Measurements from ENCODE around the gene RNU1-3.
"Not testable (repeated sequence)": the region's sequence is repeated elsewhere in the genome, so short reads cannot be mapped to it uniquely, and the experiment has no call there.

Gene RNU1-3

DNA sequence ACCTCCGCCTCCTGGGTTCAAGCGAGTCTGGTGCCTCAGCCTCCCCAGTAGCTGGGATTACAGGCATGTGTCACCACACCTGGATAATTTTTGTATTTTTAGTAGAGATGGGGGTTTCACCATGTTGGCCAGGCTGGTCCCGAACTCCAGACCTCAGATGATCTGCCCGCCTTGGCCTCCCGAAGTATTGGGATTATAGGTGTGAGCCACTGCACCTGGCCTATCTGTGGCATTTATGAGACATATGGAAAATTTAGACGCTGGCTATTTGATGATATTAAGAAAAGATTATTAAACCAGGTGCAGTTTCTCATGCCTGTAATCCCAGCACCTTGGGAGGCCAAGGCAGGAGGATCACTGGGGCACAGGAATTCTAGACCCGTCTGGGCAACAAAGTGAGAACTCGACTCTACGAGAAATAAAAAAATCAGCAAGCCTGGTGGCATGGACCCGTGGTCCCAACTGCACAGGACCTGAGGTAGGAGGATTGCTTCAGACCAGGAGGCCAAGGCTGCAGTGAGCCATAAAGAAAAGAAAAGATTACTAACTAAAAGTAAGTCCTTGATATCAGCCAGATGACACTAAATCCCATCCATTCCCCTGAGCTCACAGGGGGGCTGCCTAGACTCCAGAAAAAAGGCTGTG is 30.1 kb downstream of the RNU1-3 start:
- DNase-seq: peak; percentile 63

DNA sequence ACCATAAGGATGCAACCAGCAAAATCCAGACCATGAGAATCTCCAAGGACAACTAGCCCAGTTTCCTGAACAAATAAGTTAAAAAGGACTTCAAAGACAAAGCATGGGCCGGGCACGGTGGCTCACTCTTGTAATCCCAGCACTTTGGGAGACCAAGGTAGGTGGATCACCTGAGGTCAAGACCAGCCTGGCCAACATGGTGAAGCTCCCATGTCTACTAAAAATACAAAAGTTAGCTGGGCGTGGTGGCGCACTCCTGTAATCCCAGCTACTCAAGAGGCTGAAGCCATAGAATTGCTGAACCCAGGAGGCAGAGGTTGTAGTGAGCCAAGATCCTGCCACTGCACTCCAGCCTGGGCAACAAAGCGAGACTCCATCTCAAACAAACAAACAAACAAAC is 30.8 kb downstream of the RNU1-3 start:
- peak; percentile 64 for DNase-seq

- not testable (repeated sequence) for DNase-seq
These were observed 33.0 kb downstream of the RNU1-3 start for GRCh38 chr1:16633540-16634282.

DNA sequence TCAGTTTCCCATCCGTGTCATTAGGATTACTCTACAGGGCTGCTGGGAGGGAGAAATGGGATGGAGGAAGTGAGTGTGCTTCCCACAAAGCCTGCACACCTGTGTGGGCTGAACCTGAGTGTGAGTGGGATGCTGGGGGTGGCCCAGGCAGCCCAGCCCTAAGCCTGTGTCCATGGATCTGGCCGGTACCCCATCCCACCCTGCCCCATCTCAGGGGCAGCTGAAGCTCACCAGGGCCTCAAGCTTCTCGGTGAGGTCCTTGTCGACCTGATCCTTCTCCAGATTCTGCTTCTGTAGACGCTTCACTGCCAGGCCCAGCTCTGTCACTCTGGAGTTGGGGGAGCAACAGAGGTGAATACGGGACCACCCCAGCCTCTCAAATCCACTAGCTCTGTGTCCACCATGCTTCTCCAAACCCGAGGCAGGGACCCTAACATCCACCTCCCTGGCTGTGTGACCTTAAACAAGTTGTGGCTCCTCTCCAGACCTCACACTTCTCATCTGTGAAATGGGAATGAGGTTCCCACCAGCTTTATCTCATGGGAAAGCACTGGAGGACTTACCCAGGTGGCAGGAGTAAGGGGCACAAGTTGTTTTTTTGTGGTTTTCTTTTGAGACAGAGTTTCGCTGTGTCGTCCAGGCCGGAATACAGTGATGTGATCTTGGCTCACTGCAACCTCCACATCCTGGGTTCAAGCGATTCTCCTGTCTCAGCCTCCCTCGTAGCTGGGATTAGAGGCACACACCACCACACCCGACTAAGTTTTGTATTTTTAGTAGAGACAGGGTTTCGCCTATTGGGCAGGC is 34.5 kb downstream of the RNU1-3 start:
- peak; percentile 62 for DNase-seq

DNA sequence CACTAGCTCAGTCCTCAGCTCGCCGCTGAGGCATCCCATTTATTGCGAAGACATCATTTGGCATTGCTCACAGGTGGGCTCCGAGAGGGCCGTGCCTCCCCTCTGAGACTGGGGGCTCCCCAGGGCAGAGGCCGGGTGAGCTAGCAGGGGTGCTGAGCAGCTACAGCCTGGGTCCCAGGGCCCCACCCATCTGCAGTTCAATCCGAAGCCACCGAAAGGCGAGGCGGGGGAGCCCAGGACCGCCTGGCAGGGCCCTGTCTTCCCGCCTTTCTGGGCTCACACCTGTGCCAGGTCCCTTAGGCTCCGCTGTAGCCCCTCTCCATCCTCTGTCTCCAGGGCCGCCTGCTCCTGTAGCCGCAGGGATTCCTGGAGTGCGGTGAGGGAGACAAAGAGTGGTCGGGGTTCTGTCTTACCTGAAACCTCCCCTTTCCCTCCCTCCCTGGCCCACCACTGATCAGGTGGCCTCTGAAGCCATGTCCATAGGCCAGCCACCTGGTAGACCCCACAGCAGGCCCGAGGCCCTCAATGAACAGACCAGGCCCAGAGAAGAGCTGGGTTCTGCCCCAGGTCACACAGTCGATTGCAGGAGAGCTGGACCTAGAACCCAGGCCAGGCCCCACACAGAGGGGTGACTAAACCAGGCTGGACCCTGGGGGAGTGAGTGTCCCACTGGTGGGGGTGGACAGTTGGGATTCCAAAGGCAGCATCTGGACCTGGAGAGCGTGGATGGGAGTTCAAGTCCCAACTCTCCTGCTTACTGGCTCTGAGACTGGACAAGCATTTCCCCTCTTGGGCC is 35.3 kb downstream of the RNU1-3 start:
- DNase-seq: peak; percentile 69

DNA sequence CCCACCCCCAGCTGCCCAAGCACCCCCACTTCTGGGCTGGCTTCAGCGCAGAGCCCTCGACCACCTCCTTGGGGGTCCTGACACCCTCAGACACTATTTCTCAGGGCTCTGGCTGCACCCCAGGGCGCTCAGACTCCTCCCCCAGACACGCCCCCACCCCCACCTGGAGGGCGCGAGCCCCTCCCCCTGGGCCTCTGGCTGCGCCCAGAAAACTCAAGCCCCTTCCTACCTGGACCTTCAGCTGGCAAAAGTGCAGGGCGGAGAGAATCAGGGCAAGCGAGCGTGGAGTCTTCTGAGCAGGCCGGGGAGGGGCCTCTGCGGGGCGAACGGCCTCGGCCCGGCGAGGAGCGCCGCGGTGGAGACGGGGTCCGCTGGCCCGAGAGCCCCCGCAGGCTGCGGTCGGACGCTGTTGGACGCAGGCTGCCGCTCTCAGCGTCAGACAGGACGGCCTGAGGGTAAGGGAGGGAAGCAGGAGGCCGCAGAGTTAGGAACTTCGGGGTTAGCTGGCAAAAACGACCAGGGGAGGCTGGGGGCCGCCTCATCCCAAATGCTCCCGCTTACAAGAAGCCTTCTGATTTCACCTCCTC is 36.0 kb downstream of the RNU1-3 start:
- DNase-seq: peak; percentile 66

- peak; percentile 63 for DNase-seq
These were observed 36.7 kb downstream of the RNU1-3 start for GRCh38 chr1:16629916-16630530.

DNA sequence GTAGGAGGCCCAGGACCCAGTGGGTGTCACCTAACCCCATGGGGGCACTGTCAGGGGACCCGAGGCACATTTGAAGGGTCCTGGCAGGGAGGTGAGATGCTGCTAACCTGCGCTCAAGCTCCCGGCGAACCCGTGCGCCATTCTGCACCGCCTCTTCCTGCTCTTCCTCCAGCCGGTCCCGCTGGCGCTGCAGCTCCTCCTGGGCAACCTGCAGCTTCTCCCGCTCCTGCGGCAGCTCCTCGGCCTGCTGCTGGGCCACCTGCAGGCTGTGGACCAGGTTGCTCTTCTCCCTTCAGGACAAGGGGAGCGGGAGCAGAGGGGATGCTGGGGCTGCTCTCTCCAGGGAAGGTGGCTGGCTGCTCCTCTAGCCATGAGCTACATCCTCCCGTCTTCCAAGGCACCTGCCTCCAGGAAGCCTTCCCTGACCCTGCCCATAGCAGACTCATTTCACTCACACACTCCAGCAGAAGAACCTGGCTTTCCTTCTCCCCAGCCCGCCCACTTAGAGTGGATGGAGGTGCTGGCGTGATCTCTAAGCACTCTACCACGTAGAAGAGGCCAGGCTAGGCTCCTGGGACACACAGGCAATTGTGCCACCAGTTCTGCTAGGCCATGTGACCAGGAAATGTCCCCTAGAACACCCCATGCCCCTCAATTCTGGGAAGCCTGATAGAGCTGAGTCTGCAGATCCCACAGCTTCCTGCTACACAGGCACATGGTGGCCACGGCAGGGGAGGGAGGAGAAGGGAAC is 38.2 kb downstream of the RNU1-3 start:
- peak; percentile 66 for DNase-seq

DNA sequence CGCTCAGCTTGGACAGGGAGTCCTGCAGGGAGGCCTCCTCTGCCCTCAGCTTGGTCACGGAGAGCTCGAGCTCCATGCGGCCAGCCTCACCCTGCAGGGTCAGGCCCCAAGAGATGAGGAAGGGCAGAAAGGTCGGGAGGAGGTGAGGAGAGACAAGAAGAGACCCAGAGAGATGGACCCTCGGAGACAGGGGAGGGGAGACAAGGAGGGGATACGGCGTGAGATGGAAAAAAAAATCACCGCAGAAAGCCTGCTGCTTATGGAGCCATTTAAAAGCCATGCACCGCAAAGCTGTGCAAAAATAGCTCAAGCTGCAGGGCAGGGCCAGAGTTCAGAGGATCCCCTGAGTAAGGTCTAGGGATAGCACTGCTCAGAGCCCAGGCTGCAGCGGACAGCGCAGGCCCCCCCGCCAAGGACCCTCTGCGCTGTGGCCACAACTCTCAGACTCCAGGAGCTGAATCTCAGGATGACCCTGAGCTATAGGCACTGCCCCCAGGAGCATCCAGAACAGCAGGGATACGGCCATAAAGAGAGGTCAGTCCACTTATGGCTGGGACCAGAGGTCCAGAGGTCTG is 40.3 kb downstream of the RNU1-3 start:
- DNase-seq: not testable (repeated sequence)

- DNase-seq: peak; percentile 69
These were observed 41.0 kb downstream of the RNU1-3 start for GRCh38 chr1:16625497-16626408.

DNA sequence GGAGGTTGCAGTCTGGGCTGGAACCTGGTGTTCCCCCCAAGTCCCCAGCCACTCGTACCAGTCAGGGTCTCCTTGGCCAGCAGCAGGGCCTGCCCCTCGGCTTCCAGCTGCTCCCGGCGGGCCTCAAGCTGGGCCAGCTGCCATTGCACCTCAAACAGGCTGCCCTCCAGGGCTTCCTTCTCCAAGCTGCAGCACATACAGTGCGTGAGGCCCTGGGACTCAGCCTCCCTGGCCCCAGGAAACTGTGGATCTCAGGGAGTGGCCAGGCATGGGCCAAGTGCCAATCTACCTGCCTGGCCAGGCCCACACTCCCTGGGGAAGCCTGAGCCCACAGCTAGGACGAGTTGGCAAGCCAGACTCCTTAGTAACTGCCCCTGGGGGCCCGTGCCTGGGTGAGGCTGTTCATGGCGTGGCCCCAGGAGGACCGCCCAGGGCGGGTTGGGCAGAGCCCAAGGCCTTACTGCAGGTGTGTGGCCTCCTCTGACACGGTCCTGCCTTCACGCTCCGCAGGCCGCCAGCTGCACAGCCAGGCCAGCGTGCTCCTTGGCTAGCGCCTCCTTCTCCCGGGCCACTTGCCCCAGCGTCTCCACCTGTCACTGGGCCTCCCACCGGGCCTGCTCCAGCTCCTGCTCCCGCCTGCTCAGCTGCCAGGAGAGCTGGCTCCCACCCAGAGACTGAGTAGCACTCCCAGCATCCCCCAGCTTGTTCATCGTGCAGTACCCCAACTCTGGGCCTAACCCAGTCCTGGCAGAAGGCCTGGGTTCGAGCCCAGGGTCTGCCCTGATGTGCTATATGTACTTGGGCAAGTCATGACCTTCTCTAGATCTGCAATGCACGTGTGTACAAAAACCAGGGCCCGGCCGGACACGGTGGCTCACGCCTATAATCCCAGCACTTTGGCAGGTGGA is 42.7 kb downstream of the RNU1-3 start:
- peak; percentile 68 for DNase-seq

- DNase-seq: not testable (repeated sequence)
These were observed 43.4 kb downstream of the RNU1-3 start for GRCh38 chr1:16623337-16623736.

DNA sequence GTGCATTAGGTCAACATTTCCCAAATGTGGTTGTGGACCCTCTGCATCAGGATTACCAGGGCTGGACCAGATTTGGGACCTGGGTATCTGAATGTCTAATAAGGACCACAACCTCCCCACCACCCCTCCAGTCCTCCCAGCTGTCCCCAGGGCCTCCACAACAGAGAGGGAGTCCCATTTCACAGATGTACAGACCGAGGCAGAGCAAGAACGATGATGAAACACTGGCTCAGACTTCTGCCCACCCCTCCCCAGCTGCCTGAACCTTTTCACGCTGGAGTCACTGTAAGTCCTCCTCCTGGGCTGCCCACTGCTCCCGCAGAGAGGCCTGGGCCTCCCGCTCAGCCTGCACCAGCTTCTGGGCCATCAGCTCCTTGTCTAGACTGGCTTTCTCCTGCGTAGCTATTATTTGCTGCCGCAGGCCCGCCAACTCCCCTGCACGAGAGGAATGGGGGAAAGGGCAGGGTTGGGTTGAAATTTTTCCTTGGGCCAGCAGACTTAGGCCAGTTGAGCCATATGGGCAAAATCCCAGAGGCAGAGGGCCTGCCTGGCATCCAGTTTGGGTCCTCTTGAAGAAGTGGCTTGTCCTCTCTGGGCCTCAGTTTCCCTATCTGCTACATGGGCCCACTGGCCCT is 45.0 kb downstream of the RNU1-3 start:
- peak; percentile 65 for DNase-seq

DNA sequence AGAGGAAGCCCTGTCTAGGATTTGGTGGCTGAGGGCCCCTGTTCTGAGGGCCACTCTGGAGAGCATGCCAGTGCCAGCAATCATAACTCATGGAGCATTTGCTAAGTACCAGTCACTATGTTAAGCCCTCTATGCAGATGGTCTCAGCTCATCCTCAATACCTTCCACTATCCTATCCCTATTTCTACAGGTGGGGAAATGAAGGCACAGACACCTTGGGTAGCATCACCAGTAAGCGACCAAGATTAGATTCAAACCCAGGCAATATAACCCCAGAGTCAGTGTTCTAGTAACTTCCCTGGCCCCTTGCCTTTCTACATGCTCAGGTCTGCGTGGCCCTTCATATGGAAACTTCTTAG is 45.5 kb downstream of the RNU1-3 start:
- no peak for DNase-seq

DNA sequence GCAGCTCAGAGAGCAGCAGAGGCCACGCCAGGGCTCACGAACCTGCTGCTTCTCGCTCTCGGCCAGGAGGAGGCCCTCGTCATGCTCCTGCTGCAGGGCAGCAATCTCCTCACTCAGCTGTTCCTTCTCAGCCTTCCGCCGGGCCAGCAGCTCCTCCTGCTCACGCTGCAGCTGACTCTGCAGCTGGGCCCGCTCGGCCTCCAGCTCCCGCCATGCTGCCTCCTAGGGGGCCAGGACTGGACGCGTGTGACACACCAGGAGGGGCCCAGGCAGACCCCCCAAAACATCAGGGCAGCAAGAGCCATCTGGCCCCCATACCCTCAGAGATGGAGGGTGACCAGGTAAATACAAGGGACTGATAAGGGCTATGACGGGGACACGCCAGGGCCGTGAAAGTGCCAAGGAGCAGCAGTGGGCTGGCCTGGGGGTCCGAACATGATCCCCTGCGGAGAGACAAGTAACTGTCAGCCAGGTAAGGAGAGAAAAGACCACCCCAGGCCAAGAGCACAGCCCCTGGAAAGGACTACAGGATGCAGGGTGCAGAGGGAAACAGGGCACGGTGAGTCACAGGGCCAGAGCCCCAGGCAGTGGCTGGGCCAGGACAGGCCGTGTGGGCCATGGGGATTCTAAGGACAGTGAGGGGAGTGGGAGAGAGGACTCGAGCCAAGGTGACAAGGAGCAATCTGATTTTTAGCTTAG is 46.8 kb downstream of the RNU1-3 start:
- peak; percentile 66 for DNase-seq

DNA sequence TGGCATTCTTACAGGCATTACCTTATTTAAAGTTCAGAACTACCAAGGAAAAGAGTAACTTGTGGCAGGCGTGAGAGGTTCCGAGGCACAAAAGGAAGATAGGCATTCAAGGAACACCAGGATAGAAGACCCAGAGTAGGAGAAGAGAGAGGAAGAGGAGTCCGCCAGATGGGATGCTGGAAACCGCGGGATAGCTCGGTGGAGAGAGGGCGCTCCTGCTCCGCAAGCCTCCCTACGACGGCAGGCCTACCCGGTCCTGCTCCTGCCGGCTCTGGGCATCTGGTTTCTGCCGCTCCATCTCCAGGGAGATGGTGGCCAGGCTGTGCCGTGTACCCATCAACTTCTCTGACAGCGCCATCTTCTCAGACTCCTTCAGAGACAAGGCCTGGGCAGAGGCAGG is 48.0 kb downstream of the RNU1-3 start:
- DNase-seq: peak; percentile 63

- DNase-seq: no peak
These were observed 48.8 kb downstream of the RNU1-3 start for GRCh38 chr1:16617778-16618580.
